GM12801 (cell line): ENCODE measurements around the gene NUMA1.

Source experiments
- TF ChIP-seq, protein P1 (sequence below): IDR thresholded peaks from one replicate; pipeline ENCODE4 v1.5.1; 2011; ENCODE audit warnings: control low read depth; ENCODE audit not compliant: insufficient read length; ENCODE audit errors: extremely low read depth

Gene NUMA1

DNA sequence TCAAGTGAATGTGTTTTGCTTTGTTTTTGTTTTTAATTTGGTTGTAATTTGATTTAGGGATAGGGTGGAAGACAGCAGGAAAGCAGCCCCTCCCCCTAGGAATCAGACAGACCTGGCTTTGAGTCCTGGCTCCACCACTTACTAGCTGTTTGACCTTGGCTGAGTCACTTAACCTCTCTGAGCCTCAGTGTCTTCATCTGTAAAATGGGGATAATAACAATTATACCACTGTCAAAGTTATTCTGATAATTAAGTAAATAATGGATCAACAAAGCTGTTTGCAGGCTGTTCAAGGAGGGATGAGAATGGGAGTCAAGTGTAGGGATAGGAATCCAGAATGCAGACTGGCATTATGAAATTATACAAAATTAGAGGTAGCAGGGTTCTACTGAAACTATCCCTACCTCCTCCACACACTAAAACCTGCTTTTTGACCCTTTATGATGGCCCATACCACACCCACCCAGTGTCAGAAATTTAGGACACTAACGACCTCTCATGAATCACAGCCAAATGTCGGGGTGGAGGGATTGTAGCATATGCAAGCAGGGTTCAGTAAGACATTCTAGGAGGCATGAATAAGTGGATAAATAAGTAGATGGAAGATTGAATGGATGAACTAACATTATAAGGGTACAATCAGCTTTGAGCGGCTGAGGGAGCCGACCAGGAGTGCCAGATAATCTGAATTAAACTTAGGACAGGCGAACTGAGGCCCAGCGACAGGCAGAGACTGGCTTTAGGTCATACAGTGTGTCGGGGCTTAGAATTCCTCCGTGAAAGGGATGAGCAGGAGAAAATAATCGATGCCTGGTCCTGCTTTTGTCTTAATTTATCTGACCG lies 31.2 kb upstream of the NUMA1 start:
- TF ChIP-seq, protein P1, sequence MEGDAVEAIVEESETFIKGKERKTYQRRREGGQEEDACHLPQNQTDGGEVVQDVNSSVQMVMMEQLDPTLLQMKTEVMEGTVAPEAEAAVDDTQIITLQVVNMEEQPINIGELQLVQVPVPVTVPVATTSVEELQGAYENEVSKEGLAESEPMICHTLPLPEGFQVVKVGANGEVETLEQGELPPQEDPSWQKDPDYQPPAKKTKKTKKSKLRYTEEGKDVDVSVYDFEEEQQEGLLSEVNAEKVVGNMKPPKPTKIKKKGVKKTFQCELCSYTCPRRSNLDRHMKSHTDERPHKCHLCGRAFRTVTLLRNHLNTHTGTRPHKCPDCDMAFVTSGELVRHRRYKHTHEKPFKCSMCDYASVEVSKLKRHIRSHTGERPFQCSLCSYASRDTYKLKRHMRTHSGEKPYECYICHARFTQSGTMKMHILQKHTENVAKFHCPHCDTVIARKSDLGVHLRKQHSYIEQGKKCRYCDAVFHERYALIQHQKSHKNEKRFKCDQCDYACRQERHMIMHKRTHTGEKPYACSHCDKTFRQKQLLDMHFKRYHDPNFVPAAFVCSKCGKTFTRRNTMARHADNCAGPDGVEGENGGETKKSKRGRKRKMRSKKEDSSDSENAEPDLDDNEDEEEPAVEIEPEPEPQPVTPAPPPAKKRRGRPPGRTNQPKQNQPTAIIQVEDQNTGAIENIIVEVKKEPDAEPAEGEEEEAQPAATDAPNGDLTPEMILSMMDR: no peak

DNA sequence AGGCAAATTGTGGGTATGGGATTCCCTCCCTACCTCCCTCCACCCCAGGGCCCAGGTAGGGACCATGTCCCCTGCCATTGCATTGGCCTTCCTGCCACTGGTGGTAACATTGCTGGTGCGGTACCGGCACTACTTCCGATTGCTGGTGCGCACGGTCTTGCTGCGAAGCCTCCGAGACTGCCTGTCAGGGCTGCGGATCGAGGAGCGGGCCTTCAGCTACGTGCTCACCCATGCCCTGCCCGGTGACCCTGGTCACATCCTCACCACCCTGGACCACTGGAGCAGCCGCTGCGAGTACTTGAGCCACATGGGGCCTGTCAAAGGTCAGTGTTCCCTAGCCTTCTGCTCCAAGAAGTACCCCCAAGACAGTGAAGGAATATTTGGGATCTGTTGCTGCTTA lies 25.5 kb upstream of the NUMA1 start, which contains the start of gene TOMT:
Gene TOMT (plus strand): TSS at position 37 of the 400 bp plus-strand sequence. CDS start 28 bp downstream, at position 65.
- TF ChIP-seq, protein P1: no peak

DNA sequence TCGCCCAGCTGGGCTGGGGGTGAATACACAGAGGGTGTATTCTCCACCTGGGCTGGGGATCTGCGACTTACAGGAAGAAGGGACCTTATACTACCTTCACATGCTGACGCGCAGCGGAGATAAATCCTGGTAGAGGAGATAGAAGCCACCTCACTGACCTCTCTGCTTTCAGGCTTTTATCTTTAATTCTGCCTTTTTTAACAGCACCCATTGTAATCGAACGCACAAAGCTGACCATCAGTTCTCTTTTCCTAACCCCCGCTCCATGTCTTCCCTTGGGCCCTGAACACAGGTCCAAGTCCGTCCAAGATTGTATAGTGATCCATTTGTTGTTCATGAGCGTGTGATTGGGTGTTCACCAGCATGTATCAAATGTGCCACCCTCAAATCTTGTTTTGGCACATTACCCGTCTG lies 23.4 kb upstream of the NUMA1 start:
- TF ChIP-seq, protein P1: no peak

DNA sequence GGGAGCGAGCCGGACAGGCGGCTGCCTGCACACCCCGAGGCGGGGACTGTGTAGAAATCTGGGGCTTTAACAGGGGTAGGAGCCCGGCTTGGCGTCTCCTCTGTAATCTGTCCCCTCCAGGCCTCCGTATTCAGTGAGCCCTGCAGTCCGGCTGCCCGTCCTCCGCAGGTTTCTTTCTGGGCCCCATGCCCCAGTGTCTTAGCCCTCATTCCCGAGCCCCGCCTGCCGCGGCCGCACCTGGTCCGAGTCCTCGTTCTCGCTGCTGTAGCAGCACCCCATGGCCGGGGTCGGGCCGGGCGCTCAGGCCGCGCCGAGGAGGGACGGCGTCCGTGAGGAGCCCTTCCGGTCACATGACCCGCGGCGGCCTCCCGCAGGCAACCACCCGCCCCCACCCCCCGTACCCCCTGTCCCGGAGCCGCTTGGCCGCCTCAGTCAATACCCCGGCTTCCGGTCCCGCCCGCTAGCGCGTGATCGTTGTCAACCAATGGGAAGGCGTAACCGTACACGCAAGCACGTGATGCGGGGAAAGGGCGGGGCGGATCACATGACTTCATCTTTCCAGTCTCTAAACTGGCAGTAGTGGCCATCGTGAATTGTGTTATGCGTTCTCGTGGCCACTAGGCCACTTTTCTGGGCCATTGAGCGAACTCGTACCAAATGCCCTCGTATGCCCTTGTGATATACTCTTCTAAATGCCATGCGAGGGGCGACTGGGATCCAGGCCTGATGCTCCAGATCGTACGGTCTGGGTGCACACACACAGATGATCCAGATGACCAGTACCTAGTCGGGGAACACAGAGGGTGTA lies 22.8 kb upstream of the NUMA1 start, which contains the start of gene LAMTOR1:
Gene LAMTOR1 (minus strand): TSS at position 352 of the 808 bp plus-strand sequence. CDS start 73 bp downstream, at position 279.
- TF ChIP-seq, protein P1: no peak

DNA sequence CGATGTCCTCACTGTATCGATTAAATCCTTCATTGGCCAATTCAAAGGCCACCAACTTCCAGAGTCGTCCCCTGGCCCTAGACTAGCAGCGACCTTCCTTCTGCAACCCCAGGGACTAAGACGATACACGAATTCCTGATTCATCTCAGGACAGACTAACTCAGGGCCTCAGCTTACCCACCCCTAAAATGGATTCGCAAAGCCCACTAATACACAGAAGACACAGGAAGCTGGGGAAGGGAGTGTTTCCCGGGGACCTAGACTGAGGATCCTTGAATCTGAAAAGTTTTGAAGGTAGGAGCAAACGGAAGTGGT lies 22.2 kb upstream of the NUMA1 start:
- TF ChIP-seq, protein P1: no peak

DNA sequence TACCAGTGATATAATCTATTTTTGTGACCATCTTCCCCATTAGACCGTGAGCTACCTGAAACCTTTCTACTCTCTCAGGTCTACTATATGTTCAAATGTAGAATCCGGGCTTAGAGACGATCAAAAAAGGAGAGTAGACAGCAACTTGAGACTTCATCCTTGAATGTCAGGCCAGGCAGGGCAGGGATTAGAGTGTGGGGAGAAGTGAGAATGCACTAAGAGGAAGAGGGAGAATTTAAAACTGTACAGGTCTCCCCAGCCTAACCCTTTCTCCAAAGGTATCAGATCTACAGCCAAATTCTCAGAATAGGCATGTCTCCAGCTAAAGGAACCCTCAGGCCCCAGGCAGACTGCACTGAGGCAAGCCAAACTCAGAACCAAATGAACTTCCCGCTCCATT lies 21.8 kb upstream of the NUMA1 start:
- TF ChIP-seq, protein P1: no peak

DNA sequence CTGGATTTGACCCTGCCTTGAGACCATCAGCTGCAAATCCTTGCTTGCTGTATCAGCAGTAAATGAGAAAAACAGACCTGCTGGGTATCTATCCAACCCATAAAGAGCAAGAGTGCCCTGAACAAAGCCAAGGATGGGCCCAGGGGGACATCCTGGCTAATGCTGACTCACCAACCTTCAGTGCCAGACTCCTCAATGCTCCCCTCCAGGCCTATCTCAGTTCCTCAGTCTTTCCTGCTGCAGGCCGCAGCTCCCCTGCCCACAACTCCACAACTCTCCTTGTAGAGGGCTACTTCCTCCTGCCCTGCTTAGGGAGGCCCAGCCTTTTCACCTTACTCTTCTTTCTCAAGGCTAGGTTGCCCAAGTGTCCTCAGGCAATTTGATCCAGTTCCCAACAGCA lies 20.1 kb upstream of the NUMA1 start:
- TF ChIP-seq, protein P1: no peak
